Measurements from ENCODE around the gene CCDC32.

CCDC32 gene

GRCh38 chr15:40569129-40569953, 4.5 kb upstream of the CCDC32 start, which contains the start of gene RPUSD2:
Gene RPUSD2 (plus strand): TSS chr15:40569299. CDS start chr15:40569338, 39 bp downstream.
- intact Hi-C loops (cut with DNase I), result loop anchor here (10.0 kb wide), 5 partner anchors 55 to 545 kb away; partner anchors contain the start of genes BAHD1, INO80, RAD51 and RMDN3

GRCh38 chr15:40567111-40567510, 2.3 kb upstream of the CCDC32 start:
- intact Hi-C loops (cut with DNase I), result loop anchor here (10.0 kb wide), 5 partner anchors 52 to 548 kb away; partner anchors contain the start of genes BAHD1, INO80, RAD51 and RMDN3
- no peak for DNase-seq

More at GRCh38 chr15:40569129-40569953, 4.5 kb upstream of the CCDC32 start, which contains the start of gene RPUSD2:
- peak; percentile 90 to 99 (median 96) for DNase-seq

GRCh38 chr15:40565333-40566238, 744 bp upstream of the CCDC32 start:
- no peak for DNase-seq
- intact Hi-C loops (cut with DNase I), result loop anchor here (1.0 to 10.0 kb wide), 6 partner anchors 28 to 549 kb away; partner anchors contain the start of genes BAHD1, INO80, RAD51 and RMDN3

DNA sequence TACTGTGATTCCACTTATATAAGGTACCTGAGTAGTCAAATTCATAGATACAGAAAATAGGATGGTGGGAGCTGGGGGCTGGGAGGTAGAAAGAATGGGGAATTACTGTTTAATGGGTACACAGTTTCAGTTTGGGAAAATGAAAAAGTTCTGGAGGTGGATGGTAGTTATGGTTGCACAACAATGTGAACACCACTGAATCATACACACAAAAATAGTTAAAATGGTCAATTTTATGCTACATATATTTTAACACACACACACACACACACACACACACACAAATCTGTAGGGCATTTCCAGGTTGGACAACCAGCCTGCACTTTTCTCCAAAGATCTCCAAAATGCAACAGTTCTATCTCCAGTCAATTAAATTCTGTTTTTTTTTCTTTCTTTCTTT, 1.4 kb downstream of the CCDC32 start:
- intact Hi-C loops (cut with DNase I), result loop anchor here (10.0 kb wide), 5 partner anchors 49 to 551 kb away; partner anchors contain the start of genes BAHD1, INO80, RAD51 and RMDN3
- DNase-seq, result no peak

DNA sequence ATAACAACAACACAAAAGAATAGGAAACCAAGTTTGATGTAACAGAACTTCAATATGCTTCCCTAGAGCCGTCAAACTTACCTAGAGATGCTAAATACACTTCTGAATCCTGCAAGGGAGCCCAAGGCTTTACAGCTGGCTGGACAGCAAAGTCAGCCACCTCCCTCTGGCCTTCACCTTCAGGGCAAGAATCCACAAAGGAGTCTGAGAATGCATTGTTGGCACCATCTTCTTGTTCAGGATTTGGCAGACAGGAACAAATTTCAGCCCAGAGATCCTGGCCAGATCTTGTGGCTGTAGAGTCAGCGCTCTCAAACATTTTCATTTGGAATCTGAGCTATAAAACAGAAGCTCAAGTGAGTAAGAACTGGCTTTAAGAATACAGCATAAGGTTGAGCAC, 2.2 kb downstream of the CCDC32 start:
- intact Hi-C loops (cut with DNase I), result loop anchor here (10.0 kb wide), 5 partner anchors 48 to 552 kb away; partner anchors contain the start of genes BAHD1, INO80, RAD51 and RMDN3

GRCh38 chr15:40558952-40559742, 5.7 kb downstream of the CCDC32 start:
- intact Hi-C loops (cut with DNase I), result no loop called here
- no peak for DNase-seq

More for the DNA sequence above, 2.2 kb downstream of the CCDC32 start:
- DNase-seq, result no peak

DNA sequence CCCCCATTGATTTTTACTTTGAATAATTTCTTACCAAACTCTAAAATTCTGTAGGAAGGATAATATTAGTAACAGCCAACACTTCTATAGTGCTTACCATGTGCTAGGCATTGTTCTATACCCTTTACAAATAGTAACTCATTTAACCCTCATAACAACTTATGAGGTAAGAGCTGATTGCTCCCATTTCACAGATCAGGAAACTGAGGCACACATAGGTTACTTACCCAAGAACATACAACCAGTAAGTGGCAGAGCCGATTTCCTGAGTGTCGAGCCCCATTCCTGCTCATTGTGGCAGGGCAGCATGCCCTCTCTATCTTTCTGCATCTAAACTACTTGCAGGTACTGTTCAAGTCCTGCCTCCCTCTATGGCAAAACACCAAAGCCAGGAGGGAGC, 9.0 kb downstream of the CCDC32 start:
- no peak for DNase-seq
- intact Hi-C loops (cut with DNase I), result no loop called here

DNA sequence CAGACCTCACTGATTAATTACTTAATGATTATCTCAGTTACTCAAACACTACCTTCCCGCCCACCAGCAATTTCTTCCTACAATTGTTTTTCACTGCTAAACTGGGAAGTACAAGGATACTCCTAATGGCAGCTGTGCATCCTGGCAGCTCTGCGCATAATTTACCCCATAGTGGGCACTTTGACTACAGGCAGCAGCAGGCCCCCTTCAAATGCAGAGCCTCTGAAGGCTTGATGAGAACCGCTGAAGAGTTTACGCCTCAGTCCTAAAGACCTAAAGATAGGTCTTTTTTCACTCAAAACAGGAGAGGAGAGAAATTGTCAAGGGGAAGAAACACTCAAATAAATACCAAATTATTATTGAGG, 10.7 kb downstream of the CCDC32 start:
- DNase-seq, result no peak
- intact Hi-C loops (cut with DNase I), result no loop called here

GRCh38 chr15:40550341-40551037, 14.4 kb downstream of the CCDC32 start:
- no peak for DNase-seq
- intact Hi-C loops (cut with DNase I), result no loop called here

- intact Hi-C loops (cut with DNase I), result no loop called here
- DNase-seq, result peak in 2 of 10 donors; percentile 52 to 86
Measured at GRCh38 chr15:40549894-40550293, 14.9 kb downstream of the CCDC32 start.

DNA sequence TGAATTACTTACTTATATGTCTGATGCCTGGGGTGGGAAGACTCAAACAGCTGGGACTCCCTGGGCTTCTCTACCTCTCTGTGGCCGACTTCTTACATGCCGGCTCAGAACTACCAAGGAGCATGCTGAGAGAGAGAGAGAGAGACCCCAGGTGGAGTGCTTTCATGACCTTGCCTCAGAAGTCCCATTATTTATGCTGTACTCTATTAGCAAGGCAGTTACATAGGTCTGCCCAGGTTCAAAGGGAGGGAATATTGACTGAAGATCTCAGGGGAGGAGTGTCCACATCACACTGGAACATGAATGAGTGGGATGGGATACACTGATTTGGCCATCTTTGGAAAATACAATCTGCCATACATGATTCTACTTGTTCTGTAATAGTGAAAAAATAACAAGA, 16.2 kb downstream of the CCDC32 start:
- intact Hi-C loops (cut with DNase I), result no loop called here

GRCh38 chr15:40545457-40545856, 19.4 kb downstream of the CCDC32 start:
- intact Hi-C loops (cut with DNase I), result no loop called here
- DNase-seq, result no peak

More for the DNA sequence above, 16.2 kb downstream of the CCDC32 start:
- DNase-seq, result no peak

- DNase-seq, result peak in 1 of 10 donors; percentile 49
- intact Hi-C loops (cut with DNase I), result no loop called here
Measured at GRCh38 chr15:40543631-40544294, 21.1 kb downstream of the CCDC32 start.

GRCh38 chr15:40543082-40543481, 21.8 kb downstream of the CCDC32 start:
- DNase-seq, result peak in 1 of 10 donors; percentile 12
- intact Hi-C loops (cut with DNase I), result no loop called here

- DNase-seq, result peak in 2 of 10 donors; percentile 66 to 76
- intact Hi-C loops (cut with DNase I), result no loop called here
Measured at GRCh38 chr15:40538976-40539375, 25.9 kb downstream of the CCDC32 start.

GRCh38 chr15:40536501-40536900, 28.3 kb downstream of the CCDC32 start:
- DNase-seq, result peak in 1 of 10 donors; percentile 68
- intact Hi-C loops (cut with DNase I), result no loop called here

DNA sequence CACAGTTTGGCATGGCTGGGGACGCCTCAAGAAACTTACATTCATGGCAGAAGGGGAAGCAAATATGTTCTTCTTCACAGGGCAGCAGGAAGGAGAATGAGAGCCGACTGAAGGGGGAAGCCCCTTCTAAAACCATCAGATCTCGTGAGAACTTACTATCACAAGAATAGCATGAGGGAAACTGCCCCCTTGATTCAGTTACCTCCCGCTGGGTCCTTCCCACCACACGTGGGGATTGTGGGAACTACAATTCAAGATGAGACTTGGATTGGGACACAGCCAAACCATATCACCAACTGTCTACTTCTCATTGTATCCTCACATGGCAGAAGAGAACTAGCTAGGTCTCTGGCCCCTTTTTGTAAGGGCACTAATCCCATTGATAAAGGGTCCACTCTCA, 30.5 kb downstream of the CCDC32 start:
- DNase-seq, result no peak
- intact Hi-C loops (cut with DNase I), result no loop called here

DNA sequence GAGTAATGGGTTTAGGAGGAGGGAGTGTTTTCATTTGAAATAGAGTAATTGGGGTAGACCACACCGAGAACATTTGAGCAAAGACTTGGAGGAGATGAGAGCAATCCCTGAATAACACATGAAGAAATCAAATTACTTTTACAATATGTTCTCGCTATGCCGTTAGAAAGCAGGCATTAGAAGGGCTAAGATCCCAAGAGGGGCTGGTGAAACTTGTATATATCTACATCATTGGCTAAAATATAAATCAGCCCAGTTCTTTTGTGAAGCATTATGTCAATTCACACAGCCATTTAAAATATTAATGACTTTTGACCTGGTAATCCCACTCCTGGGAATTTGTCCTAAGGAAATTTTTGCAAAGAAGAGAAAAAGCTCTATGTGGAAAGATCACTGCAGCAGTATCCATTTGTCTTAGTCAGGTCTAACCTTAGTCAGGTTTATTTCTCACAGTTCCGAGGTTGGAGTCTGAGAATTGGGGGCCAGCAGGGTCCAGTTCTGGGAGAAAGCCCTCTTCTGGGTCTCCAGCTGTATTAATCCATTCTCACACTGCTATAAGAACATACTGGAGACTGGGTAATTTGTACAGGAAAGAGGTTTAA, 31.0 kb downstream of the CCDC32 start:
- no peak for DNase-seq
- intact Hi-C loops (cut with DNase I), result no loop called here
